Adrenal gland (tissue), 5 donors: ENCODE results near the gene CTU2.

Experiments
- POLR2A ChIP-seq, 2 donors: fragments of 450-650 bp; IDR thresholded peaks; one replicate each; pipeline ENCODE4 v1.6.1; 2017; ENCODE audit warnings: antibody characterized with exemption in 2 of 2, mild to moderate bottlenecking in 2 of 2, moderate library complexity in 1 of 2
- TF ChIP-seq, protein P1 (sequence below), 6 experiments: fragments of 450-650 bp in 4 of 6; fragments of 200-600 bp in 2 of 6; sonication (generic) in 1 of 6; IDR thresholded peaks; 1 replicate in 5 of 6; 2 replicates in 1 of 6; pipeline versions ENCODE4 v1.5.1 to v1.8.0; 2016 to 2021; ENCODE audit warnings: antibody characterized with exemption in 6 of 6, mild to moderate bottlenecking in 2 of 6, moderate library complexity in 1 of 6
- donor health status: DM: no; HTN: no; CAD: no.

DNA sequence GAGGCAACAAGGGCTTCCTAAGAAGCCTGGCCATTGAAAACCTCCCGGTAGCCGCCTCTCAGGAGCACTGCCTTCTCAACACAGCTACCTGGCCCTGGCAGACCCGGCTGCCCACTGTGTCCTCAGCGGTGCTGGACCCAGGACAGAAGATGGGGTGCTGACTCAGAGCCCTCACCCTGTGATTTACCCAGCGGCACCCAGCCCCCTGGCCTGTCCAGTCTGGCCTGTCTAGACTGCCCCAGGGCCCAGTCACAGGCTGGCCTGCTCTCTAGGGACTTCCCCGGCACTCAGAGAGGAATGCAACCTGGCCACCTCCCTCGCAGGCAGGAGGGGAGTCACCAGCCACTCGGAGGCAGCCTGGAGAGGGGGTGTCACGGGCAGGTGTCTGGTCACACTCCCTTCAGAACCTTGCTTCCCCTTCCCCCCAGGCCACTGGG, 58.6 kb downstream of the CTU2 start:
- TF ChIP-seq, protein P1, sequence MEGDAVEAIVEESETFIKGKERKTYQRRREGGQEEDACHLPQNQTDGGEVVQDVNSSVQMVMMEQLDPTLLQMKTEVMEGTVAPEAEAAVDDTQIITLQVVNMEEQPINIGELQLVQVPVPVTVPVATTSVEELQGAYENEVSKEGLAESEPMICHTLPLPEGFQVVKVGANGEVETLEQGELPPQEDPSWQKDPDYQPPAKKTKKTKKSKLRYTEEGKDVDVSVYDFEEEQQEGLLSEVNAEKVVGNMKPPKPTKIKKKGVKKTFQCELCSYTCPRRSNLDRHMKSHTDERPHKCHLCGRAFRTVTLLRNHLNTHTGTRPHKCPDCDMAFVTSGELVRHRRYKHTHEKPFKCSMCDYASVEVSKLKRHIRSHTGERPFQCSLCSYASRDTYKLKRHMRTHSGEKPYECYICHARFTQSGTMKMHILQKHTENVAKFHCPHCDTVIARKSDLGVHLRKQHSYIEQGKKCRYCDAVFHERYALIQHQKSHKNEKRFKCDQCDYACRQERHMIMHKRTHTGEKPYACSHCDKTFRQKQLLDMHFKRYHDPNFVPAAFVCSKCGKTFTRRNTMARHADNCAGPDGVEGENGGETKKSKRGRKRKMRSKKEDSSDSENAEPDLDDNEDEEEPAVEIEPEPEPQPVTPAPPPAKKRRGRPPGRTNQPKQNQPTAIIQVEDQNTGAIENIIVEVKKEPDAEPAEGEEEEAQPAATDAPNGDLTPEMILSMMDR (IDR thresholded peaks at IDR 0.05): no peak
- TF ChIP-seq POLR2A (IDR thresholded peaks at IDR 0.05): no peak
